Esophagus squamous epithelium (tissue), 4 donors: Measurements from ENCODE around the gene CAMK2N1.

Source experiments
- CTCF ChIP-seq, 6 experiments: fragments of 450-650 bp in 4 of 6; fragments of 200-600 bp in 2 of 6; sonication (generic) in 2 of 6; IDR thresholded peaks; one replicate each; pipeline ENCODE4 v1.5.1; 2016 to 2019; ENCODE audit warnings: antibody characterized with exemption in 6 of 6, mild to moderate bottlenecking in 4 of 6, moderate library complexity in 4 of 6
- POLR2A ChIP-seq, 4 donors: fragments of 450-650 bp; IDR thresholded peaks; one replicate each; pipeline ENCODE4 v1.6.1; 2017; ENCODE audit warnings: antibody characterized with exemption in 4 of 4, mild to moderate bottlenecking in 4 of 4, moderate library complexity in 3 of 4

GRCh38 chr1:20493839-20494608 is 8.0 kb upstream of the CAMK2N1 start:
- TF ChIP-seq POLR2A (IDR thresholded peaks at IDR 0.05), result no peak
- TF ChIP-seq CTCF (IDR thresholded peaks at IDR 0.05), result peak; percentile 96 to 99 (median 98)
